Superior temporal gyrus (tissue), 1 donor: ENCODE data around the gene SLC30A9.

Source experiments
- DNase-seq: peaks from one replicate; pipeline ENCODE4 v3.0.0-alpha.2; 2016; ENCODE audit errors: extremely low spot score

Gene SLC30A9

DNA sequence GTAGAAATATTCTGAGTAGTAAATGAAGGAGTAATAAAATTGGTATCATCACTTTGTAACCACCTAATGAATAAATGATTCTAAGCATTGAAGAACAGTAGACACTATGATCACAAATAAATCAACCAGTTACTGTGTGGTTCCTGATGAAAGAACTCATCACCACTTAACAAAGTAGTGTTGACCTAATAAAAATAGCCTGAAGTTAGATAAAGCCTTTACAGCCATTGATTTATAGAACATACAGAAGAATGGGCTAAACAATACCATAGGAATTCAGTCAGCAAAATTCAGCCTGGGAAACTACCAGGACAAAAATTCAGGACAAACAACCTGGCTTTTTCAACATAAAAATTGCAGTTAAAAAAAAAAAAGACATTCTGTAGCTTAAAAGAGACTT, 9.0 kb downstream of the SLC30A9 start:
- DNase-seq = no peak

GRCh38 chr4:42008011-42008786, 17.9 kb downstream of the SLC30A9 start:
- DNase-seq = no peak

DNA sequence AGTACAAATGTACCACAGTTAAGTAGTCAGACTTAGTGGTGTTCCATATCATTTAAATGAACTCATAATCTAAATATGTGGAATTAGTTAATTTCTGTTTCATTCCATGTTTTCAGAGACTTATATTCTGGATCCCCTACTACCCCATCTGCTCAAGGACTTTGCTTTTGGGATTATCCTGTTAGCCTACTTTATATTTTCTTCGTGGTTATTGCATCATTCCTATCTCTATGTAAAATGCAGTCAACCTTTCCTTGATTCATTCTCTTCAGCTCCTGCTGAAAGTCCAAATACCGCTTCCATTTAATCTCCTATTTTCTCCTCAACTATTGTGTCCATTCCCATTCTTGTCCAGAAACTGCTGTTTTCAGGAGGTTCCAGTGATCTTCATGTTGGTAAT, 25.1 kb downstream of the SLC30A9 start:
- DNase-seq = no peak

GRCh38 chr4:42018451-42018850, 28.1 kb downstream of the SLC30A9 start:
- DNase-seq = no peak

DNA sequence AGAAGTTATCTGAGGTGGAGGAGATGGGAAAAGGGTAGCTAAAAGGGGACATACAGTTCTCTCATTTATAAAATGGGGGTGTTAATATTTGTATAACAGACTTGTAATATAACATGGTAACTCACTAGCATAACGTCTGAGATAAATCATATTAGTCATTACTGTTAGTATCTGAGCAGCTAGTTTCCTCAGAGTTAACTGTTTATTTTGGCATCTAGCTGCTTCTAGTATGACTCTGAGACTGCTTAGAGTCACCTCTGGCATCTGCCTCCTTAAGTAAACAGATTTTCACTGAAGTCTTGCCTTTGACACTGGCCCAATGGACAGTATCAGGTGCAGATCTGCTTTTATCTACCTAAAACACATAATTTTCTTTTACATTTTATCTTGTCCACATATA, 58.1 kb downstream of the SLC30A9 start:
- no peak for DNase-seq

GRCh38 chr4:42050516-42051249, 60.4 kb downstream of the SLC30A9 start:
- no peak for DNase-seq

DNA sequence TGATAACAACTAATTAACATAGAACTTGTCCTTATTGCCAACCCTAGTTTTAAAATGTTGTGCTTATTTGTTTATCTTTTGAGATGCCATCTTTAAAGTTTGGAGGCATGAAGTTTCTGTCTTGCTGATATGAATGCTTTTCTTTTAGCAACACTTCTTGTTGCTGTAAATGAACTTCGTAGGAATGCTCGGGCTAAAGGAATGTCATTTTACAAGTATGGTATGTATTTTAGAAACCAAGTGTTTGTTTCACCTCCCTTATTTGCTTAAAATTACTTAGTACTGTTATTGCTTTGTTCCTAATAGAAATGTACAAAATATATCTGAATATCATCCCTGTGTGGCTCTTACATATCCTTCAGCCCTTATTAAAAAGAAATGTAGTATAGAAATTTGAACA, 76.1 kb downstream of the SLC30A9 start:
- no peak for DNase-seq

GRCh38 chr4:42067264-42067663, 76.9 kb downstream of the SLC30A9 start:
- no peak for DNase-seq

DNA sequence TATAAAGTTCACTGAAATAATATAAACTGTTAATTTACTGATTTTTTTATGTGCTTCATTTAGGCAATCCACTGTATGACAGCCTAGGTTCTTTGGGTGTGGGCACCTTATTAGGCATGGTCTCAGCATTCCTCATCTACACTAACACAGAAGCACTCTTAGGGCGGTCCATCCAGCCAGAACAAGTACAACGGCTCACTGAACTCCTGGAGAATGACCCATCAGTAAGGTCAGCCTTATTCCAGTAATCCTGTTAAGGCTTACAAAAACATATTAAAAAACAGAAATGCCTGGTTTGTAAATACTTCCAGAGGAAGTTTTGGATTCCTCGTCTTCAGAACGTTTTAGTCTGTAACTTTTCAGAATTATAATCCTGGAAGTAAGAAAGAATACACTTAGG, 80.1 kb downstream of the SLC30A9 start:
- no peak for DNase-seq

DNA sequence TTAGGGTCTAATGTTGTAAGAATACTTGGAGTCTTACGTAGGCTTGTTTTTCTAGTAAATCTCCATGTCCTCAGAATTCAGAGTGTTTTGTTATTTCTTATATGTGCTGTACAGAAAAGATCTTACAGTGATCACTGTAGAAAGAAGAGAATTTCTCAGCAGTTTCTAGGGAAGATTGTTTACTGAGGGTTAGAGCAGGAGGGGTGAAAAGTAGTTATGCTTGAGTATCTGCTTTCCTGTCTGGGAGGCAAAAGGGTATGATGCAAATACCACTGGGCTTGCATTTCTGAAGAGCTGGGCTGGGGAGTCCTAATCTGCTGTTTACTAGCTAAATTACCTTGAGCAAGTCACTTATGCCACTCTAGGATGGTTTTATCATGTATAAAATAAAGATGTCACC, 84.0 kb downstream of the SLC30A9 start:
- DNase-seq = no peak

DNA sequence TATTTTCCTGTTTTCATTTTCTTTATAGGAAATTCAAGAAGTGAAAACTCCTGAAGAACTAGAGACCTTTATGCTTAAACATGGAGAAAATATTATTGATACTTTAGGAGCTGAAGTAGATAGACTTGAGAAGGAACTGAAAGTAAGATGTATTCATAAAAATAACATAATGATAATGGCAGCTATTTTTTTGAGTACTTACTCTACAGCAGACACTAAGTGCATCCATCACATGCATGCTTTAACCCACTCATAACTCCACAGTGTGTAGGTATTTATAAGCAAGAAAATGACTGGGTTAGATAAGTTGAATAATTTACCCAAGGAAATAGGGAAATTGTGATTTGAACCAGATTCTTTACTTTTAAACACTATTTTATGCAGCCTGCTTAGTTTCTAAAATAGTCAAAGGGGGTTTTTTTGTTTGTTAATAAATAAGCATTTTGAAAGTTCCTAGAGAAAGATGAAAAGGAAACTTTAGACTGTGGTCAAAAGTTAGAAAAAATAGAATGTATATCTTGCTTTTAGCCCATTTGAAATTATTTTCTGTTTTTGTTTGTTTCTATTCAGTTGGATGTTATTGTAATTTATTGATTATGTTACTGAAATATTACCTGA, 88.0 kb downstream of the SLC30A9 start:
- no peak for DNase-seq

DNA sequence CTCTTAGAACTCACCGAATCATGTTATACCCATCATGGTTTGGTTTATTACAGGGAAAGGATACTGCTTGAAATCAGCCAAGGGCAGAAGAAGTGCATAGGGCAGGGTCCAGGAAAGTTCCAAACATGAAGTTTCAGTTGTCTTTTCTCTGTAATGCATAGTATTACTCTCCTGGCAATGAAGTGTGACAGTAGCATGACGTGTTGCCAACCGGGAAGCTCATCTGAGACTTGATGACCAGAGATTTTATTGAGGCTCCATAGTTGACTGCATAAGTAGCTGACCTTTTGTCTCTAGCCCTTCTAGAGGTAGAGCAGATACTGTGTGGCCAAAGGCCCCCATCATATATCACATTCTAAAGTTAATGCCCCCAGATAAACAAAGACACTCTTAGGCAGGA, 90.0 kb downstream of the SLC30A9 start:
- no peak for DNase-seq

- DNase-seq = no peak
Measured at GRCh38 chr4:42083816-42084215, 93.5 kb downstream of the SLC30A9 start.

DNA sequence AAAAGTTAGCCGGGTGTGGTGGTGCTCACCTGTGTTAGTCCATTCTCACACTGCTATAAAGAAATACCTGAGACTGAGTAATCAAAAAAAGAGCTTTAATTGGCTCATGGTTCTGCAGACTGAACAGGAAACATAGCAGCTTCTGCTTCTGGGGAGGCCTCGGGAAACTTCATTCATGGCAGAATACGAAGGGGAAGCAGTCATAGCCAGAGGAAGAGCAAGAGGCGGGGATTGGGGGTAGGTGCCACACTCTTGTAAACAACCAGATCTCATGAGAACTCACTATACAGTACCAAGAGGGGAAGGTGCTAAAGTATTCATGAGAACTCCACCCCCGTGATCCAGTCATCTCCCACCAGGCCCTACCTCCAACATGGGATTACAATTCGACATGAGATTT, 98.1 kb downstream of the SLC30A9 start:
- no peak for DNase-seq

GRCh38 chr4:42101446-42101975, 111.2 kb downstream of the SLC30A9 start:
- no peak for DNase-seq

- DNase-seq = no peak
Measured at GRCh38 chr4:42104521-42104920, 114.2 kb downstream of the SLC30A9 start.

DNA sequence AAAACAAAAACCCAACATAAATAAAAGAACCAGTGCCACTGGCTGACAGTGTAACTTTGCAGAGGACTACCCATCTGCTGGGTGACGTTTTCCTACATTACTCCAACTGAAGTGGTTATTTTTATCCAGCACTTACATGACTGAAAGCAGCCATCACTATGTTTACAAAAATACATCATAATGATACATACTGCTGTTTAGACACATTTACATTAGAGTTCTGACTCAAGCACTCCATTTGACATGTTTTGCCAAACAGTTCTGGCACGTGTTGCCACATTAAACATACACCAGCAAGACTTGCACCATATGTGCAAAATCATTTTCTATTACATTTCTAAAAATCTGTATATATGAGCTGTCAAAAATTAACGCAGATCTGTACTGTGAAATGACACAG, 122.5 kb downstream of the SLC30A9 start:
- DNase-seq = no peak

GRCh38 chr4:42119886-42120285, 129.6 kb downstream of the SLC30A9 start:
- DNase-seq = no peak

- DNase-seq = no peak
Measured at GRCh38 chr4:42122237-42122636, 131.9 kb downstream of the SLC30A9 start.

- DNase-seq = no peak
Measured at GRCh38 chr4:42123071-42123644, 132.8 kb downstream of the SLC30A9 start.

- no peak for DNase-seq
Measured at GRCh38 chr4:42132099-42132498, 141.8 kb downstream of the SLC30A9 start.

GRCh38 chr4:42133006-42133405, 142.7 kb downstream of the SLC30A9 start:
- no peak for DNase-seq
